Activated T-helper 2 cell treated with anti-CD3 and anti-CD28 coated beads, Interferon-gamma antibody, Interleukin-2, Interleukin-4, amounts not matched to agents 10 μg/mL and 5 μg/mL and 100 μg/mL, durations not matched to agents 14 hours and 24 hours and 36 hours (primary cell): Measurements from ENCODE around the gene KIR3DL2. TPM values are rescaled to one million over a fixed set of nuclear protein-coding genes. Genes with fewer than 3 reads are reported as not detected.
"Not testable (repeated sequence)": the region's sequence is repeated elsewhere in the genome, so short reads cannot be mapped to it uniquely, and the experiment has no call there.

Source experiments
- DNase-seq: peaks from one replicate; pipeline ENCODE4 v3.0.0; 2021; ENCODE audit warnings: low spot score
- H3K27ac Mint-ChIP-seq: one replicate; pipeline ENCODE4 v1.8.0; 2021; ENCODE audit warnings: mixed read lengths
- H3K27me3 Mint-ChIP-seq: one replicate; pipeline ENCODE4 v1.8.0; 2021; ENCODE audit warnings: low read depth, mixed read lengths
- H3K36me3 Mint-ChIP-seq: one replicate; pipeline ENCODE4 v1.8.0; 2021; ENCODE audit warnings: low read depth, mixed read lengths
- H3K4me1 Mint-ChIP-seq: one replicate; pipeline ENCODE4 v1.8.0; 2021; ENCODE audit warnings: low read depth, mixed read lengths
- H3K4me3 Mint-ChIP-seq: one replicate; pipeline ENCODE4 v1.8.0; 2021; ENCODE audit warnings: low read depth, mild to moderate bottlenecking, moderate library complexity, mixed read lengths
- H3K9me3 Mint-ChIP-seq: one replicate; pipeline ENCODE4 v1.8.0; 2021; ENCODE audit warnings: mixed read lengths
- intact Hi-C: fragments of 100-400 bp; cut with micrococcal nuclease; formaldehyde crosslinking; loops from one replicate; pipeline ENCODE4 v1.15.1; 2023
- total RNA-seq: library from RNA; stranded (reverse); gene quantifications from 2 replicates; pipeline ENCODE4 v1.2.3, GENCODE V29; 2022

The KIR3DL2 gene
- total RNA-seq, 1 donor from 2014 or later = 0.64 TPM

DNA sequence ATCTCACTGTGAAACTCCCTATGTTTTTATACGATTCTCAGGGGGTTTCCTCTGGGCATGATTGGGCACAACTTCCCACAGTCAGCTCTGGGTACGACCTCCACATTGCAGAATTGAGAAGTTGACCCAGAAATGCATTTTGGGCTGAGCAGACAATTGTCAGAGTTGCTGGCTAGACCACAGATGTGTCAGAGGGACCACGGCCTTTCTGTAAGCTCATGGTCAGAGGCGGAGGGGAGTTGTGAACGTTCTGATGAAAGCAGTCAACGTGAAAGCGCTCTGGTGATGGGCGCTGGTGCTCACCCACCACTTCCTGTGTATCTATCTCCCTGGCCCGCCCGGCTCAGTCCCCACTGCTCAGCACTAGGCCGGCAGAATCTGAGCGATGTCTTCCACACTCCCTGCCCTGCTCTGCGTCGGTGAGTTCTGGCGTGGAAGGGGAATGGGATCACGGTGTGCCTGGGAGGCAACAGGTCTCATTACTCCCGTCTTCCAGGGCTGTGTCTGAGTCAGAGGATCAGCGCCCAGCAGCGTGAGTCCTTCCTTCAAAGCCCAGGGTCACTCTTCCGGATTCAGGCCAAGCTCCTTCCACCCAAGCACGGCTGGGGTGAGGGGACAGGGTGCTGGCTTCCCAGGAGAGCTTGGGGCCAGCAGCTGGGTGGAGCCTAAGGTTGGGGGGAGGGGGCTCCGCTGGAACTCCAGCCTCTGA lies 55.7 kb downstream of the KIR3DL2 start, which contains the start of gene NCR1:
NCR1 (plus strand) TSS at position 346 of the 709 bp plus-strand sequence; CDS start at position 386, 40 bp downstream.
- peaks cover 2% of the 10 kb centered on the region for H3K4me1 Mint-ChIP-seq
- no peaks in the 10 kb centered on the region for H3K36me3 Mint-ChIP-seq
- H3K27me3 Mint-ChIP-seq = no peaks in the 10 kb centered on the region
- DNase-seq = no peak
- H3K27ac Mint-ChIP-seq = no peak within 1 kb of the TSS
- intact Hi-C loops = no loop called here
- H3K4me3 Mint-ChIP-seq = no peak within 1 kb of the TSS
- no peaks in the 10 kb centered on the region for H3K9me3 Mint-ChIP-seq

DNA sequence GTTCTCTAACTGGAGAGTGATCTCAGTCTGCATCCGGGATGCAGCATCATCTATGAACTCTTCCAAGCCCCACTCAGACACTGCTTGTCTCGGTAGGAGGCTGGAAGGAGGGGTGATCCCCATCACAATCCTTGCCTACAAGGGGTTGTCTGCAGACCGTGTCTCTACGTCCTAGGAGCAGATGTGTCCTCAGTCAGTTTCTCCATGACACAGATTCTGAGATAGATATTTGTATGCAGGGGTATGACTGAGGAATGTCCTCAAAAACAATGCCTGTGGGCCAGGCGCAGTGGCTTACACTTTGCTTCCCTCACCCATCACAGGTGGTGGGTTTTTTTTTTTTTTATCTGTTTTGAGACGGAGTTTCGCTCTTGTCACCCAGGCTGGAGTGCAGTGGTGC lies 56.6 kb downstream of the KIR3DL2 start:
- no peak for DNase-seq
- no peaks in the 10 kb centered on the region for H3K9me3 Mint-ChIP-seq
- intact Hi-C loops = no loop called here
- H3K27ac Mint-ChIP-seq = no peak overlapping the region
- peaks cover 2% of the 10 kb centered on the region for H3K4me1 Mint-ChIP-seq
- H3K27me3 Mint-ChIP-seq = no peaks in the 10 kb centered on the region
- H3K4me3 Mint-ChIP-seq = no peak overlapping the region
- no peaks in the 10 kb centered on the region for H3K36me3 Mint-ChIP-seq

GRCh38 chr19:54907899-54908298 lies 57.7 kb downstream of the KIR3DL2 start:
- intact Hi-C loops, DNase-seq, H3K27me3 Mint-ChIP-seq, H3K36me3 Mint-ChIP-seq, H3K4me1 Mint-ChIP-seq, H3K27ac Mint-ChIP-seq, H3K9me3 Mint-ChIP-seq, H3K4me3 Mint-ChIP-seq: not testable (repeated sequence)

Other genes with a start within 250 kb of the KIR3DL2 start
- not detected in 2 replicates for gene LILRB1, start 220.0 kb upstream of the KIR3DL2 start, total RNA-seq
- 0.32 and 0.46 TPM in 2 replicates for gene LILRB4, start 187.5 kb upstream of the KIR3DL2 start, total RNA-seq
- not detected in 2 replicates for gene KIR3DL3, start 126.0 kb upstream of the KIR3DL2 start, total RNA-seq
- gene KIR2DL3, start 111.9 kb upstream of the KIR3DL2 start, total RNA-seq = not detected in 2 replicates
- not detected in 2 replicates for gene KIR2DL1, start 80.7 kb upstream of the KIR3DL2 start, total RNA-seq
- not detected in 2 replicates for gene KIR2DL4, start 46.8 kb upstream of the KIR3DL2 start, total RNA-seq
- not detected in 2 replicates for gene KIR3DL1, start 34.0 kb upstream of the KIR3DL2 start, total RNA-seq
- not detected in 2 replicates for gene KIR2DS4, start 17.8 kb upstream of the KIR3DL2 start, total RNA-seq
- gene FCAR, start 23.8 kb downstream of the KIR3DL2 start, total RNA-seq = not detected in 2 replicates
- not detected in 2 replicates for gene NCR1, start 55.7 kb downstream of the KIR3DL2 start, total RNA-seq
- gene NLRP7, start 97.1 kb downstream of the KIR3DL2 start, total RNA-seq = not detected in 2 replicates
- gene NLRP2, start 115.9 kb downstream of the KIR3DL2 start, total RNA-seq = 13.5 and 14.1 TPM in 2 replicates
- gene GP6, start 187.8 kb downstream of the KIR3DL2 start, total RNA-seq = 0.37 and 0.50 TPM in 2 replicates
- 18.3 and 18.9 TPM in 2 replicates for gene RDH13, start 212.7 kb downstream of the KIR3DL2 start, total RNA-seq
- gene EPS8L1, start 225.4 kb downstream of the KIR3DL2 start, total RNA-seq = 4.9 and 6.6 TPM in 2 replicates